Mesendoderm (in vitro differentiated cells): ENCODE measurements around the gene ASTL.

Experiments used
- DNase-seq: peaks from one replicate; pipeline ENCODE4 v3.0.0; 2013
- H2AK5ac ChIP-seq: 2 replicates; pipeline ENCODE4 v1.6.1; 2013; ENCODE audit warnings: low read length, inconsistent platforms
- H2BK120ac ChIP-seq: 2 replicates; pipeline ENCODE4 v1.6.1; 2013; ENCODE audit warnings: low read depth, mild to moderate bottlenecking, low read length, moderate library complexity, mixed read lengths
- H2BK15ac ChIP-seq: replicated peaks from 2 replicates; pipeline ENCODE4 v1.6.1; 2013; ENCODE audit warnings: low read depth, mild to moderate bottlenecking, moderate library complexity
- H2BK5ac ChIP-seq: 2 replicates; pipeline ENCODE4 v1.6.1; 2013; ENCODE audit warnings: low read length, inconsistent platforms
- H3K18ac ChIP-seq: 2 replicates; pipeline ENCODE4 v1.6.1; 2013; ENCODE audit warnings: mild to moderate bottlenecking, low read length, mixed read lengths
- H3K23ac ChIP-seq: one replicate; pipeline ENCODE4 v1.6.1; 2013; ENCODE audit warnings: low read length
- H3K27ac ChIP-seq: 2 replicates; pipeline ENCODE4 v1.5.1; 2013; ENCODE audit warnings: low read depth, mild to moderate bottlenecking, inconsistent platforms, low read length, moderate library complexity
- H3K27me3 ChIP-seq: 2 replicates; pipeline ENCODE4 v1.6.1; 2013; ENCODE audit warnings: low read length, control low read depth, mild to moderate bottlenecking, inconsistent platforms; ENCODE audit not compliant: insufficient read depth, poor library complexity
- H3K36me3 ChIP-seq: 2 replicates; pipeline ENCODE4 v1.6.1; 2013; ENCODE audit warnings: low read length, inconsistent platforms; ENCODE audit not compliant: control insufficient read depth, insufficient read depth
- H3K4ac ChIP-seq: one replicate; pipeline ENCODE4 v1.6.1; 2013; ENCODE audit warnings: low read depth, mild to moderate bottlenecking, low read length, moderate library complexity
- H3K4me1 ChIP-seq: 2 replicates; pipeline ENCODE4 v1.6.1; 2013; ENCODE audit warnings: low read depth, low read length, inconsistent platforms; ENCODE audit not compliant: control insufficient read depth
- H3K4me2 ChIP-seq: 2 replicates; pipeline ENCODE4 v1.6.1; 2013; ENCODE audit warnings: low read length
- H3K4me3 ChIP-seq: 2 replicates; pipeline ENCODE4 v1.5.1; 2013; ENCODE audit warnings: mild to moderate bottlenecking, low read length
- H3K56ac ChIP-seq: one replicate; pipeline ENCODE4 v1.6.1; 2013; ENCODE audit warnings: low read length
- H3K79me1 ChIP-seq: 2 replicates; pipeline ENCODE4 v1.6.1; 2013; ENCODE audit warnings: low read length, inconsistent platforms
- H3K79me2 ChIP-seq: 2 replicates; pipeline ENCODE4 v1.6.1; 2013; ENCODE audit warnings: mild to moderate bottlenecking, low read length; ENCODE audit not compliant: control insufficient read depth, insufficient read depth
- H3K9ac ChIP-seq: 2 replicates; pipeline ENCODE4 v1.6.1; 2013; ENCODE audit warnings: low read length, inconsistent platforms
- H4K5ac ChIP-seq: one replicate; pipeline ENCODE4 v1.6.1; 2013; ENCODE audit warnings: low read length
- H4K8ac ChIP-seq: one replicate; pipeline ENCODE4 v1.6.1; 2013; ENCODE audit warnings: low read depth, mild to moderate bottlenecking, control low read depth, low read length, moderate library complexity
- WGBS: extraction: QIAGEN DNeasy Blood & Tissue Kit; methylation state at CpG from one replicate; pipeline ENCODE4 v1.1.7; 2013; ENCODE audit warnings: low lambda C conversion rate, missing lambda C conversion rate; ENCODE audit not compliant: insufficient coverage; ENCODE audit errors: extremely low coverage; 5-methylcytosine and 5-hydroxymethylcytosine counted together

Gene ASTL

GRCh38 chr2:96109361-96109680, 29.0 kb downstream of the ASTL start:
- DNase-seq: no peak
- H3K79me2 ChIP-seq: no peaks in the 10 kb centered on the region
- H3K18ac ChIP-seq: no peak overlapping the region
- no peak overlapping the region for H3K9ac ChIP-seq
- no peak overlapping the region for H2AK5ac ChIP-seq
- WGBS: no CpG with 5 or more reads among the region's 3 CpGs
- H4K8ac ChIP-seq: no peak overlapping the region
- H2BK15ac ChIP-seq: no peak overlapping the region
- no peak overlapping the region for H2BK5ac ChIP-seq
- H3K4me2 ChIP-seq: no peak overlapping the region
- no peak overlapping the region for H4K5ac ChIP-seq
- H3K4me3 ChIP-seq: no peak overlapping the region
- H3K4me1 ChIP-seq: peaks cover 7% of the 10 kb centered on the region
- no peak overlapping the region for H2BK120ac ChIP-seq
- no peak overlapping the region for H3K23ac ChIP-seq
- H3K56ac ChIP-seq: no peak overlapping the region
- H3K79me1 ChIP-seq: no peaks in the 10 kb centered on the region
- H3K4ac ChIP-seq: no peak overlapping the region
- no peaks in the 10 kb centered on the region for H3K36me3 ChIP-seq
- H3K27me3 ChIP-seq: no peaks in the 10 kb centered on the region
- H3K27ac ChIP-seq: no peak overlapping the region

GRCh38 chr2:96108541-96109360, 29.6 kb downstream of the ASTL start:
- H2AK5ac ChIP-seq: no peak overlapping the region
- H3K79me1 ChIP-seq: no peaks in the 10 kb centered on the region
- H3K27me3 ChIP-seq: no peaks in the 10 kb centered on the region
- peak; percentile 63 for DNase-seq
- no peak overlapping the region for H3K4me3 ChIP-seq
- H2BK5ac ChIP-seq: no peak overlapping the region
- WGBS: no CpG with 5 or more reads among the region's 17 CpGs
- no peak overlapping the region for H3K4ac ChIP-seq
- H2BK120ac ChIP-seq: no peak overlapping the region
- no peaks in the 10 kb centered on the region for H3K79me2 ChIP-seq
- H3K36me3 ChIP-seq: no peaks in the 10 kb centered on the region
- H3K23ac ChIP-seq: no peak overlapping the region
- H3K56ac ChIP-seq: peak overlapping the region; percentile 49
- H4K5ac ChIP-seq: no peak overlapping the region
- no peak overlapping the region for H3K27ac ChIP-seq
- peaks cover 7% of the 10 kb centered on the region for H3K4me1 ChIP-seq
- no peak overlapping the region for H3K4me2 ChIP-seq
- H2BK15ac ChIP-seq: no peak overlapping the region
- H3K9ac ChIP-seq: peak overlapping the region; percentile 27
- no peak overlapping the region for H4K8ac ChIP-seq
- peak overlapping the region; percentile 13 for H3K18ac ChIP-seq

- H3K23ac ChIP-seq: no peak overlapping the region
- peaks cover 7% of the 10 kb centered on the region for H3K4me1 ChIP-seq
- no peak overlapping the region for H3K4me2 ChIP-seq
- H2BK15ac ChIP-seq: no peak overlapping the region
- H3K79me1 ChIP-seq: no peaks in the 10 kb centered on the region
- H3K4ac ChIP-seq: no peak overlapping the region
- no peak overlapping the region for H3K4me3 ChIP-seq
- H3K79me2 ChIP-seq: no peaks in the 10 kb centered on the region
- no CpG with 5 or more reads among the region's 5 CpGs for WGBS
- peak overlapping the region; percentile 49 for H3K56ac ChIP-seq
- no peak overlapping the region for H3K18ac ChIP-seq
- H2BK5ac ChIP-seq: no peak overlapping the region
- no peaks in the 10 kb centered on the region for H3K36me3 ChIP-seq
- peak overlapping the region; percentile 27 for H3K9ac ChIP-seq
- DNase-seq: peak; percentile 16
- H2BK120ac ChIP-seq: no peak overlapping the region
- no peak overlapping the region for H4K8ac ChIP-seq
- H2AK5ac ChIP-seq: no peak overlapping the region
- no peak overlapping the region for H4K5ac ChIP-seq
- no peaks in the 10 kb centered on the region for H3K27me3 ChIP-seq
- no peak overlapping the region for H3K27ac ChIP-seq
Measured at GRCh38 chr2:96108151-96108540, 30.2 kb downstream of the ASTL start.

- Histone ChIP-seq H2BK5ac (no peak overlapping the region), H3K36me3 (no peaks in the 10 kb centered on the region), H4K5ac (no peak overlapping the region), H2BK15ac (no peak overlapping the region), H3K79me1 (no peaks in the 10 kb centered on the region), H3K4ac (no peak overlapping the region), H3K4me1 (peaks cover 7% of the 10 kb centered on the region), H2BK120ac (no peak overlapping the region), H3K18ac (no peak overlapping the region), H3K9ac (no peak overlapping the region), H3K4me2 (no peak overlapping the region), H3K79me2 (no peaks in the 10 kb centered on the region), H3K56ac (no peak overlapping the region), H3K27ac (no peak overlapping the region), H3K27me3 (no peaks in the 10 kb centered on the region), H3K4me3 (no peak overlapping the region), H3K23ac (no peak overlapping the region), H4K8ac (no peak overlapping the region), H2AK5ac (no peak overlapping the region)
- DNase-seq: no peak
- no CpG with 5 or more reads among the region's 3 CpGs for WGBS
Measured at GRCh38 chr2:96107708-96108065, 30.6 kb downstream of the ASTL start.

- WGBS: no CpG with 5 or more reads among the region's 9 CpGs
Measured at GRCh38 chr2:96106991-96107707, 31.2 kb downstream of the ASTL start.

More at GRCh38 chr2:96106991-96107707, 31.2 kb downstream of the ASTL start:
- Histone ChIP-seq H3K36me3 (no peaks in the 10 kb centered on the region), H3K4me1 (peaks cover 7% of the 10 kb centered on the region), H3K23ac (no peak overlapping the region), H2BK15ac (no peak overlapping the region), H3K79me1 (no peaks in the 10 kb centered on the region), H2AK5ac (no peak overlapping the region), H3K4ac (no peak overlapping the region), H3K79me2 (no peaks in the 10 kb centered on the region), H4K8ac (no peak overlapping the region), H3K27ac (no peak overlapping the region), H2BK120ac (no peak overlapping the region), H3K4me3 (no peak overlapping the region), H3K27me3 (no peaks in the 10 kb centered on the region), H2BK5ac (no peak overlapping the region), H3K4me2 (no peak overlapping the region), H3K18ac (no peak overlapping the region), H4K5ac (no peak overlapping the region), H3K56ac (no peak overlapping the region), H3K9ac (no peak overlapping the region)
- DNase-seq: no peak
